AG09319 (cell line): Measurements from ENCODE around the gene RBMS3.
A peak's percentile ranks its signal among the peaks of the same experiment; 100 is the strongest.

Experiments
- DNase-seq: peaks from one replicate; pipeline ENCODE4 v3.0.0-alpha.2; 2010; ENCODE audit warnings: low read depth; ENCODE audit errors: extremely low read depth
- CTCF ChIP-seq: IDR thresholded peaks from 2 replicates; pipeline ENCODE4 v1.5.1; 2011; ENCODE audit warnings: low read depth, mild to moderate bottlenecking, inconsistent platforms, low read length, moderate library complexity

Gene RBMS3

GRCh38 chr3:29265509-29266072 lies 15.3 kb upstream of the RBMS3 start:
- TF ChIP-seq CTCF = no peak
- DNase-seq = no peak

DNA sequence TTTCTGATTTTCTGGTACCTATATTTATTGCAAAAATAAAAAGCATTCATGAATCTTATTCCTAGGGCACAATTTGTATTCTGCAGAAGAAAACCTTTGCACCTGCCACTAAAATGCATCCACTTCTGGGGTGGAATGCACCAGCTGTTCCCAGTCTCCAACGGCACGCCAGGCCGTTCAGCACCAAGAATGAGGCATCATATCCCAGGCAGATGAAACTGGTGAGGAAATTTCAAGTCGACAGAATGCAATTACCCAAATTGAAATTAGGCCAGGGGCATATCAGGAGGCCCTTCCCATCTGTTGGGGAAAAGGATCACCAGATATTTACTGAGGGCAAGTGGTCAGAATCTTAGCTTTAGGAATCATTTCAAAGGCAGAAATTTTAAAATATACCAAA lies 13.6 kb upstream of the RBMS3 start:
- no peak for DNase-seq
- no peak for TF ChIP-seq CTCF

GRCh38 chr3:29268651-29269050 lies 12.2 kb upstream of the RBMS3 start:
- no peak for TF ChIP-seq CTCF
- DNase-seq = no peak

GRCh38 chr3:29270752-29271151 lies 10.1 kb upstream of the RBMS3 start:
- no peak for TF ChIP-seq CTCF
- DNase-seq = no peak

DNA sequence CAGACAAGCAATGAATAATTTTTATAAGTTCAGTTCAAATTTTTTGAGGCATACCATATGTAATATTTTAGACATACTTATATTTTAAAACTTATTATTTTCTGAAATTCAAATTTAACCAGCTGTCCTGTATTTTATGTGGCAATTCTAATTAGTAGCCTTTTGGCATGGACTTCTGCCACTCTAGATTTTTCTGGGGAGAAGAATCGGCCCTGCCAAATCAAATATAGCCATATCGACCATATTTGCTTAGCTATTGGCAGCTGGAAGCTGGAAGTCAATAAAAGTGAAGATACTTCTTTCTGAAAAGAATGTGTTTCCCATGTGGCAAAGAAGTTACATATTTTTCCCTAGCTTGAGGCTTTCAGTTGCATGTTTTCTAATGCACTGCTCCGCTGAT lies 9.4 kb upstream of the RBMS3 start:
- DNase-seq = no peak
- TF ChIP-seq CTCF = no peak

DNA sequence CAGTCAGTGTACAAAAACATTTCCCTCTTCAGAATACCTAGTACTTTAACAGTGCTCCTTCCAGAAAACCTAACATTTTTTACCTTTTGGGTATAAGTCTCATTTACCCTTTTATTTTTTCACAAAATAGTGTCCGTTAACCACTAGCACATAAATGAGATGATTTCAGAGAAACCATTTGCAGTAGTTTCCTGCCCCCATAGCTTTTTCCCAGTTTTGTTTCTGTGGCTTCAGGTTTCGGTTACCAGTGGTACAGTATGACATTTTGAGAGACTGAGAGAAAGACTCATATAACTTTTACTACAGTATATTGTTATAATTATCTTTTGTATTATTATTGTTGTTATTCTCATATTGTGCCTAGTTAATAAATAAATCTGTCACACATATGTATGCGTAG lies 6.2 kb upstream of the RBMS3 start:
- no peak for TF ChIP-seq CTCF
- no peak for DNase-seq

- DNase-seq = peak; percentile 54
- TF ChIP-seq CTCF = no peak
Observed at GRCh38 chr3:29275309-29275708, 5.6 kb upstream of the RBMS3 start.
